Tongue (tissue), 2 donors: ENCODE results near the gene SEC22A. TPM values are rescaled to one million over a fixed set of nuclear protein-coding genes. Genes with fewer than 3 reads are reported as not detected.
"Not testable (repeated sequence)": the region's sequence is repeated elsewhere in the genome, so short reads cannot be mapped to it uniquely, and the experiment has no call there.

Experiments used
- DNase-seq: peaks from one replicate; pipeline ENCODE4 v3.0.0-alpha.2; 2015
- total RNA-seq: library from RNA; depleted of rRNA; stranded (reverse); fragments of >200 nt; gene quantifications from one replicate; pipeline ENCODE4 v1.2.3, GENCODE V29; 2014

Gene SEC22A
- total RNA-seq, 1 donor from 2014 or later, result 42.2 TPM

DNA sequence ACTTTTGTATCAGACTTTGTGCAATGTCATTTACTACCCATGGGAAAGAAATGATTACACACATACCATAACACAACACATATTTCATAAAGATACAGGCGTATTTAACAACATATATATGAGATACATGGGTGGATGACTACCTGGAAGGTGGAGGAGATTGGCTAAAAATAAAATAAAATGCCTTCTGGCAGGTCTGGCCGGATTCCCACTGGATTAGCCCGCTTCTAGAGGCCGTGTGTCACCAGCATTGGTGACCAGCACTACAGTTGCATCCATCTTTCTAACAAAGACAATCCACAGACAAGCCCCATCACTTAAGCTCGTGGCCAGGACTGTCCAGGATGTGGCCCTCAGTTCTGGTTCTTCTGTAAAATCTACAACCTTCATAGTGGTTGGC, 21.0 kb upstream of the SEC22A start:
- no peak for DNase-seq

DNA sequence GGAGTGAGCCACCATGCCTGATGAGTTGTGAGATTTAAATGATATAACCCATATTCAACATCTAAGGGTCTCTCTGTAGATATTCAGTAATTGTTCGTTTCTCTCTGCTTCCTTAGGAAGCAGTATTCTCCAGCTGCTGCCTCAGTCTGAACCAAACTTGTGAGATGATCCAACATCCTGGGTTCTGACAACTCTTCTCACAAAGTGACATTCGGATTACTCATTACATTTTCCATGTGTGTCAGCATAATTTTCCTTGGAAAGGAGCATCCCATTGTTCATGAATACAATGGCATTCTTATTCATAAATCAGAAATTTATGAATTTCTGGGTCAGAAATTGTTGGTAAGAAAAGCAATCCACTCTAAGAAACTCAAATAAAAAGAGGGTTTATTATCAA, 15.0 kb upstream of the SEC22A start:
- peak; percentile 5 for DNase-seq

GRCh38 chr3:123188058-123188457, 13.7 kb upstream of the SEC22A start:
- DNase-seq, result no peak

DNA sequence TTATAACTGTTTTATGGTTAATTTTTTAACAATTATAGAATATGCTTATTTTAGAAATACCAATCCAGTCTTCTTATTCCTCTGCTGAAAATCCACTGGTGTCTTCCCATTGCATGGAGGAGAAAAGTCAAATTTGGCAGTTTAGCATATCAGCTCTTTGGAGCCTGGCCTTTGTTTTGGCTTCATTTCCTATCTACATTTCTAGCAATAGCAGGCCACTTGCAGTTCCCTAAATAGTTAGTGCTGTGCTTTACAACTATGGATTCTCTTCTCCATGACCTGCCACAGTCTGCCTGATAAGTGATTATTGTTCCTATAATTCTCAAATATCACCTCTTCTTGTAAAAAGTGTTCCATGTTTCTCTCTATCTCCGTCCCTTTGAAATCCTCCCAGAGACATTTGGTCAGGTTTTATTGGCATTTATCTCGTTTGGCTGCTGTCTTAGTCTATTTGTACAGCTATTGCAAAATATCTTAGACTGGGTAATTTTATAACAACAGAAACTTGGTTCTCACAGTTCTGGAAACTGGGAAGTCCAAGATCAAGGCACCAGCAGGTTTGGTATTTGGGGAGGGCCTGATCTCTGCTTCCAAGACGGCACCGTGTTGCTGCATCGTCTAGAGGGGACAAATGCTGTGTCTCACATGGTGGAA, 8.2 kb upstream of the SEC22A start:
- no peak for DNase-seq

DNA sequence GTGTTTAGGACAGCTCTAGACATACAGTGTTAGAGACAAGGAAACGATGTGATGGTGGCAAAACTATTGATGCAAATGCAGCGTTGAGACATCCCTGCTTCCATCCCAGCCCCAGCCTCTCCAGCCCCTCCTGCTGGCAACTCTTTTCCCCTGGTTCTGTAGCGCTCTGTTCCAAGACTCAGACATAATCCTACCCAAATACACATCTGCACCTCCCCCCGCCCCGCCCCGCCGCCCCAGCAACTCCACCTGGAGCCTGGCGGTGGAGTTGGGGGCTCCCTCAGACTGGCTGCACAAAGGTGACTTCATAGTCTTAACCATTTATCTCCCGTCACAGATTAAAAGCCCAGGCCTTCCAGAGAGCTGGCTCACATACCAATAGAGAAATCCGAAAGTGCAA, 7.2 kb upstream of the SEC22A start:
- peak; percentile 13 for DNase-seq

DNA sequence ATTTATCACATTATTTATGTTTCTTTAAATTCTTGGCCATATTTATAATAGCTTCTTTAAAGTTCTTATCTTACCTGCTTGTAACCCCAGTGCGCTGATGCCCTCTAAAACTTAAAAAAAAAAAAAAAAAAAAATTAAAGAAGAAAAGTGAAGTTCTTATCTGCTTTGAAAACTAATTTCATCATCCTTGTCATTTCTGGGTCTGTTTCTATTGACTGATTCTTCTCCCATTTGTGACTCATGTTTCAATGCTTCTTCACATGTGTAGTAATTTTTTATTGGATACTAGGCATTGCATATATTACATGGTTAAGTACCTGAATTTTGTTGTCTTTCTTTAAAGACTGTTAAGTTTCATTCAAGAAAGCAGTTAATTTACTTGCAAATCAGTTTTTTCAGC, 3.4 kb upstream of the SEC22A start:
- DNase-seq, result no peak

- DNase-seq, result no peak
Observed at GRCh38 chr3:123201223-123201556, 553 bp upstream of the SEC22A start.

DNA sequence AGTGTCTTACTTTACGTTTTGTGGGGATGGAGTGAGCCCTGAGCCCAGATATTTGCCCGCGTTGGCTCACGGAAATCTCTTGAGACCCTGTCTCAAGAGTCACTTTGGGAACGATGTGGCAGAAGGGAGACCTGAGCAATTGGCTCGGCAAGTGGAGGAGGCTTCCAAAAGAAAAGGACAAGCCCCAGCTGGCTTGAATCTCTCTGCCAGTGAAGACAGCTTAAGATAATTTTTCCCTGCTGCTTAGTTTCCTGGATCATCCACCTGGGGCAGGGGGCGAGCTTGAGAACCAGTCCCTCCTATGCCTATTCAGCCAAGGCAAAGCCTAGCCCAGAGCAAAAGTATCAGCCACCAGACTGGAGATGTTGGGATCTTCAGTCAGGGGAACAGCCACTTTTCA, 708 bp downstream of the SEC22A start:
- DNase-seq, result peak; percentile 31

DNA sequence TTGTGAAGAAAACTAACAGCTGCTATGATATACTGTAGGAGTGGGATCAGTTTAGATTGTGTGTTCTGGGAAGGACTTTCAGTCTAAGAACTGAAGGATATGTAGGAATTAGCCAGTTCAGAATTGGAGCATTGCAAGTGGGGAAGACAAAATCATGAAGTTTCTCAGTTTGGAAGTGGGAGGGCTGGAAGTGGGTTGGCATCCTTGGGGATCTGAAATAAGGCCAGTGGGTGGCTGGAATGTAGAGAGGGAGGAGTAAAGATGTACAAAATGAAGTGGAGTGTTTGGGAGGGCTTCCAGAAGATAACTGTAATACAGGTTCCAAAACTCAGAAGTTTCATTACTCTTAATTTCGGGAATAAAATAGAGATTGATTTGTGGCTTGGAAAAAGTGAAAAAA, 17.2 kb downstream of the SEC22A start:
- no peak for DNase-seq

- DNase-seq, result not testable (repeated sequence)
Observed at GRCh38 chr3:123221369-123221768, 19.6 kb downstream of the SEC22A start.

DNA sequence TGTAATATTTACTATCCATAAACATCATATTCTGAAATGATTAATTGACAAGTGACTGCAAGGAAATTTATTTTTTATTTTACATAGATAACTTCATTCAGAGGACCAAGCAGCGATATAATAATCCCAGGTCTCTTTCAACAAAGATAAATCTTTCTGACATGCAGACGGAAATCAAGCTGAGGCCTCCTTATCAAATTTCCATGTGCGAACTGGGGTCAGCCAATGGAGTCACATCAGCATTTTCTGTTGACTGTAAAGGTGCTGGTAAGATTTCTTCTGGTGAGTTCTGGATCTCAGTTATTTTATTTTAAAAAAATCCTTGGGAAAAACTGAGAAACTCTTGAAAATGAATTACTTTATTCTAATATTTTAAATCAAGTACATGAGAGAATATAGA, 23.3 kb downstream of the SEC22A start:
- DNase-seq, result no peak

DNA sequence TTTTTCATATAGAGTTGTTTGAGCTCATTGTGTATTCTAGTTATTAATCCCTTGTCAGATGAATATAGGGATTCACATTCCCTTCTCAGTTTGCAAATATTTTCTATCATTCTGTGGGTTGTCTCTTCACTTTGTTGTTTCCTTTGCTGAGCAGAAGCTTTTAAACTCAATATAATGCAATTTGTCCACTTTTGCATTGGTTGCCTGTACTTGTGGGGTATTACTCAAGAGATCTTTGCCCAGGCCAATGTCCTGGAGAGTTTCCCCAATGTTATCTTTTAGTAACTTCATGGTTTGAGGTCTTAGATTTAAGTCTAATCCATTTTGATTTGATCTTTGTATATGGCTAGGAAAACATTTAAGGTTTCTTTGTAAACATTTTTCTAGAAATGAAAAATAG, 24.8 kb downstream of the SEC22A start:
- no peak for DNase-seq

DNA sequence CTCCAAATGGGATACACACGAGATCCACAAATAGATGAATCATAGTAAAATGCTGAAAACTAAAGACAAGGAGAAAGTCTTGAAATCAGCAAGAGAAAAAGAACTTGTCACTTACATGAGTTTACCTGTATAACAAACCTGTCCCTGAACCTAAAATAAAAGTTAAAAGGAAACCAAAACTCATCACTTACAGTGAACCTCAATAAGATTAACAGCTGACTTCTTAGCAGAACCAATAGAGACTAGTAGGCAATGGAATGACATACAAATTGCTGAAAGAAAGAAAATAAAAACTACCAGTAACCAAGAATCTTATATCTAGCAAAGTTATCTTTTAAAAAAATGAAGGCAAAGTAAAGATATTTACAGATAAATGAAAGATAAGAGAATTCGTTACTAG, 27.4 kb downstream of the SEC22A start:
- peak; percentile 2 for DNase-seq

DNA sequence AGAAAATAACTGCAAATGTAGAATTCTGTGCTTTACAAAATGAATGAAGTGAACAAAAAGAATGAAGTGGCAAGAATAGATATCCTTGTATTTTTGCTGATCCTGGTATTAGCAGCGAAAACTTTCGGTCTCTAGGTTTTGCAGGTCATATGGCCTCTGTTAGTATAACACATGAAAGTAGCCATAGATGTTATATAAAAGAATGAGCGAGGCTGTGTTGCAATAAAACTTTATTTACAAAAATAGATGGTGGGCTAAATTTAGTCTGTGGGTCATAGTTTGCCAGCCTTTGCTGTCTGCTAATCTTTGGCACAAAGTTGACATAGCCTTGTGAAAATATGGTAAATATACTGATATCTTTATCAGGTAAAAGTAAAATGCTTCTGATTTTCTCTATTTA, 35.2 kb downstream of the SEC22A start:
- DNase-seq, result no peak

DNA sequence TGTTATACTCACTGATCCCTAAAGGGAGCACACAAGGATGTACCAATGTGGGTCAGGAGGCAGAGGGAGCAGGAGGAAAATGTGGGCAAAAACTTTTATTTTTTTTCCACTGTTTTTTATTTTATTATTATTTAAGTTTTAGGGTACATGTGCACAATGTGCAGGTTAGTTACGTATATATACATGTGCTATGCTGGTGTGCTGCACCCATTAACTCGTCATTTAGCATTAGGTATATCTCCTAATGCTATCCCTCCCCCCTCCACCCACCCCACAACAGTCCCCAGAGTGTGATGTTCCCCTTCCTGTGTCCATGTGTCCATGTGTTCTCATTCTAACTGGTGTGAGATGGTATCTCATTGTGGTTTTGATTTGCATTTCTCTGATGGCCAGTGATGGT, 37.4 kb downstream of the SEC22A start:
- not testable (repeated sequence) for DNase-seq

DNA sequence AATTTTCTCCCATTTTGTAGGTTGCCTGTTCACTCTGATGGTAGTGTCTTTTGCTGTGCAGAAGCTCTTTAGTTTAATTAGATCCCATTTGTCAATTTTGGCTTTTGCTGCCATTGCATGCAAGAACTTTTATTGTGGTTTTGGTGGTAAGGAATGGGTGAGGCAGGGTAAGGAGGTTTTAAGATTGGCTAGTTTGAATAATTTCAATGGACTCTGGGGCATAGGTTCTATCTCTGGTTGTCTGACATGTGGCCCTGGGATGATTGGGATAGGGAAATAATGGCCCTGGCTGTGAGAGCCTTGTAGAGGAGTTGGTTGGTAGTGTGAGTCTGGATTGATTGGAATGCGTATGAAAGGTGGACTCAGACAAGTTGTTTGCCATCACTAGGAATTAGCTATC, 38.0 kb downstream of the SEC22A start:
- DNase-seq, result no peak

GRCh38 chr3:123244128-123244527, 42.4 kb downstream of the SEC22A start:
- no peak for DNase-seq

- DNase-seq, result peak; percentile 34
Observed at GRCh38 chr3:123246866-123247265, 45.1 kb downstream of the SEC22A start.

DNA sequence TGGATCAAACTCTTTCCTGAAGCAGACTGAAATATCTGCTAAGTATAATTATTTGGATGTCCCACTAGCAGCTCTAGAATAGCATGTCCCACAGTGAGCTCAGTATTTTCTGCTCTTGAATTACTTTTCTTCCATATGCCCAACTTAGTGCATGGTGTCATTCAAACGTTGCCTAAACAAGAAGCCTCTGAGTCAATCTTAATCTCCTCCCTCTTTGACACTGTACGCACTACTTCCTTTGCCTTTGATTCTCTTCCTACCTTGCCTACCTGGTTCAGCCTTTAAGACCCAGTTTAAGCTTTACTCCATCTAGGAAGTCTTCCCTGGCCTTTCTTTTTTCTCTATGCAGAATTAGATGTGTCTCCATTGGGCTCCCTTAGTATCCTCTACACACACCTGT, 54.5 kb downstream of the SEC22A start:
- no peak for DNase-seq

- DNase-seq, result no peak
Observed at GRCh38 chr3:123258359-123258758, 56.6 kb downstream of the SEC22A start.

- peak; percentile 74 for DNase-seq
Observed at GRCh38 chr3:123258811-123259420, 57.2 kb downstream of the SEC22A start.

DNA sequence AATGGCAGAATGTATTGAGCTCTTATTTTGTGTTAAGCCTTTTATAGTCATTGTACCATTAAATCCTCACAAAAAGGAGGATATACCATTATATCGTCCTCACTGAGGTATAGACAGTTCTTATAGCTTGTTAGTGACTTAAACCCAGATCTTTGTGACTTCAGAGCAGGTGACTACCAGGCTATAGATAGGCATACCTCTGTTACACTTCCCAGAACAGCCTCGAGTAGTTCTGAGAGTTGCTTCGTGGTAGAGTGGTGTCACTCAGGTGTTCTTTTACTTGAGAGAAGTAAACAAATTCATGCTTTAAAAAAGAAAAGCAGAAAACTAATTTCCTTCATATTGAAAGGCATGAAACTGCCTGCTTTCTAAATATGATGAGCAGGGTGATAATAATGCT, 59.9 kb downstream of the SEC22A start:
- no peak for DNase-seq

- no peak for DNase-seq
Observed at GRCh38 chr3:123262226-123262625, 60.5 kb downstream of the SEC22A start.

DNA sequence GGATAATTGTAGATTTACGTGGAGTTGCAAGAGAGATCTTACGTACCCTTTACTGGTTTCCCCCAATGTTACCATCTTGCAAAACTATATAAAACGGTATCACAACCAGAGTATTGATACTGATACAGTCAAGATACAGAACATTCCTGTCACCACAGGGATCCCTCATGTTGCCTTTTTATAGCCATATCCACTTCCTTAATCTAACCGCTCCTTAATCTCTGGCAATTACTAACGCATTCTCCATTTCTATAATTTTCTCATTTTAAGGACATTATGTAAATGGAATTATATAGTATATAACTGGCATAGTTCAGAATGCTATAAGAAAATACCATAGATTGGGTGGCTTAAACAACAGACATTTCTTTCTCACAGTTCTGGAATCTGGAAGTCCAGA, 61.1 kb downstream of the SEC22A start:
- no peak for DNase-seq

GRCh38 chr3:123263941-123264340, 62.2 kb downstream of the SEC22A start:
- DNase-seq, result no peak
